OCI-LY7 (cell line): ENCODE measurements around the gene SV2B. TPM values are rescaled to one million over a fixed set of nuclear protein-coding genes. Genes with fewer than 3 reads are reported as not detected.

Experiments
- BruUV-seq: library from RNA; stranded (reverse); fragments of 400-500 nt; replicated peaks from 2 replicates; lab custom pipeline; 2021; lab: Mats Ljungman, UMichigan
- CTCF ChIA-PET: fragments of 300-600 bp; sonication (Branson Sonifier 250); formaldehyde crosslinking; loops from one replicate; lab custom pipeline; 2022; ENCODE audit warnings: antibody characterized with exemption; ENCODE audit not compliant: unreplicated experiment; lab: Charles Lee
- POLR2A ChIA-PET: fragments of 300-600 bp; sonication (Branson Sonifier 250); formaldehyde crosslinking; loops from one replicate; lab custom pipeline; 2022; ENCODE audit warnings: antibody characterized with exemption; lab: Charles Lee
- DNase-seq: peaks from one replicate; pipeline ENCODE4 v3.0.0-alpha.2; 2015; ENCODE audit warnings: low spot score
- H2AFZ ChIP-seq: fragments of 200-600 bp; sonication (generic), shearing (Covaris generic); 2 replicates; pipeline ENCODE4 v1.6.1; 2014; ENCODE audit warnings: mild to moderate bottlenecking, antibody characterized with exemption, low read length, moderate library complexity
- H3K27ac ChIP-seq: fragments of 200-600 bp; sonication (generic); 2 replicates; pipeline ENCODE4 v1.5.1; 2014; ENCODE audit warnings: mixed run types, low read depth, mild to moderate bottlenecking, moderate library complexity, low read length, inconsistent platforms; ENCODE audit not compliant: poor library complexity, severe bottlenecking
- H3K36me3 ChIP-seq: fragments of 200-600 bp; sonication (generic); 2 replicates; pipeline ENCODE4 v1.6.1; 2014; ENCODE audit warnings: mild to moderate bottlenecking, antibody characterized with exemption, low read length, moderate library complexity, mixed read lengths; ENCODE audit not compliant: insufficient read depth
- H3K4me1 ChIP-seq: fragments of 200-600 bp; sonication (generic); 2 replicates; pipeline ENCODE4 v1.5.1; 2014; ENCODE audit warnings: mild to moderate bottlenecking, low read length; ENCODE audit not compliant: insufficient read depth, poor library complexity, severe bottlenecking
- H3K4me2 ChIP-seq: fragments of 200-600 bp; sonication (generic); 2 replicates; pipeline ENCODE4 v1.6.1; 2014; ENCODE audit warnings: mild to moderate bottlenecking, low read length
- H3K4me3 ChIP-seq: fragments of 200-600 bp; sonication (generic); 2 replicates; pipeline ENCODE4 v1.5.1; 2014; ENCODE audit warnings: mild to moderate bottlenecking, low read depth, low read length; ENCODE audit not compliant: poor library complexity, severe bottlenecking
- H3K79me2 ChIP-seq: fragments of 200-600 bp; sonication (generic); 2 replicates; pipeline ENCODE4 v1.6.1; 2016; ENCODE audit warnings: low read depth, mild to moderate bottlenecking, low read length, moderate library complexity, mixed read lengths; ENCODE audit not compliant: insufficient read depth
- H3K9me2 ChIP-seq: fragments of 200-600 bp; sonication (generic); 2 replicates; pipeline ENCODE4 v1.6.1; 2016; ENCODE audit warnings: mild to moderate bottlenecking, low read length, mixed read lengths; ENCODE audit not compliant: insufficient read depth
- H3K9me3 ChIP-seq: fragments of 200-600 bp; sonication (generic); 2 replicates; pipeline ENCODE4 v1.6.1; 2014; ENCODE audit warnings: mild to moderate bottlenecking, mixed run types, low read length, mixed read lengths
- H4K20me1 ChIP-seq: fragments of 200-600 bp; sonication (generic); 2 replicates; pipeline ENCODE4 v1.6.1; 2014; ENCODE audit warnings: mild to moderate bottlenecking, antibody characterized with exemption, low read length, moderate library complexity, mixed read lengths; ENCODE audit not compliant: insufficient read depth
- CTCF ChIP-seq: fragments of 200-600 bp; sonication (generic); conservative IDR thresholded peaks from 2 replicates; pipeline ENCODE4 v1.5.1; 2014; ENCODE audit warnings: mild to moderate bottlenecking, antibody characterized with exemption, low read length, moderate library complexity, mixed read lengths
- EZH2phosphoT487 ChIP-seq: fragments of 200-600 bp; sonication (generic); IDR thresholded peaks from 2 replicates; pipeline ENCODE4 v1.6.1; 2018; ENCODE audit warnings: low read depth, borderline replicate concordance, mild to moderate bottlenecking, mixed run types, antibody characterized with exemption, low read length, moderate library complexity, mixed read lengths
- intact Hi-C: fragments of 100-400 bp; cut with micrococcal nuclease; formaldehyde crosslinking; loops from one replicate; pipeline ENCODE4 v1.10.0; 2022; ENCODE audit not compliant: unreplicated experiment
- total RNA-seq, 2 experiments: library from RNA; depleted of rRNA in 1 of 2; stranded (reverse); fragments of >200 nt in 1 of 2; shearing (Covaris generic) in 1 of 2; gene quantifications; 2 replicates each; pipeline ENCODE4 v1.2.3, GENCODE V29; 2014 to 2022

The SV2B gene
- total RNA-seq, 2 experiments from 2014 or later = 0.15 TPM; not detected in 1

- no TSS peak for BruUV-seq
- POLR2A ChIA-PET = interaction anchor here (0.5 kb wide), 1 partner anchor 18 kb away, joined by 3 read pairs; no protein-coding TSS in a partner anchor
- no peak for TF ChIP-seq EZH2phosphoT487
- TF ChIP-seq CTCF = no peak
- H3K9me3 ChIP-seq = no peaks in the 10 kb centered on the region
- H3K36me3 ChIP-seq = no peaks in the 10 kb centered on the region
- CTCF ChIA-PET = no interaction called here
- no peak overlapping the region for H3K4me2 ChIP-seq
- H3K9me2 ChIP-seq = no peaks in the 10 kb centered on the region
- H3K27ac ChIP-seq = no peak overlapping the region
- no peaks in the 10 kb centered on the region for H3K4me1 ChIP-seq
- H4K20me1 ChIP-seq = no peaks in the 10 kb centered on the region
- no peak overlapping the region for H2AFZ ChIP-seq
- DNase-seq = no peak
- H3K4me3 ChIP-seq = no peak overlapping the region
- intact Hi-C loops = loop anchor here (5.0 kb wide), 1 partner anchor 167 kb away; no protein-coding TSS in a partner anchor
- no peaks in the 10 kb centered on the region for H3K79me2 ChIP-seq
These were observed 123.8 kb downstream of the SV2B start for GRCh38 chr15:91223863-91224262.

GRCh38 chr15:91224755-91225380, 124.8 kb downstream of the SV2B start:
- Histone ChIP-seq H3K27ac (no peak overlapping the region), H3K9me2 (no peaks in the 10 kb centered on the region), H3K4me1 (no peaks in the 10 kb centered on the region), H4K20me1 (no peaks in the 10 kb centered on the region), H3K4me3 (no peak overlapping the region), H3K4me2 (no peak overlapping the region), H2AFZ (no peak overlapping the region), H3K9me3 (no peaks in the 10 kb centered on the region), H3K79me2 (no peaks in the 10 kb centered on the region), H3K36me3 (no peaks in the 10 kb centered on the region)
- no TSS peak for BruUV-seq
- peak; percentile 9 for DNase-seq
- POLR2A ChIA-PET = interaction anchor here (1.2 kb wide), 1 partner anchor 11 kb away, joined by 3 read pairs; no protein-coding TSS in a partner anchor
- CTCF ChIA-PET = no interaction called here
- intact Hi-C loops = loop anchor here (5.0 kb wide), 1 partner anchor 168 kb away; no protein-coding TSS in a partner anchor
- TF ChIP-seq EZH2phosphoT487 (no peak), CTCF (peak; percentile 77)

GRCh38 chr15:91225741-91226140, 125.7 kb downstream of the SV2B start:
- H3K9me3 ChIP-seq = no peaks in the 10 kb centered on the region
- ChIA-PET CTCF (no interaction called here), POLR2A (interaction anchor here (1.2 kb wide), 1 partner anchor 11 kb away, joined by 3 read pairs; no protein-coding TSS in a partner anchor)
- H3K27ac ChIP-seq = no peak overlapping the region
- no peaks in the 10 kb centered on the region for H4K20me1 ChIP-seq
- H3K4me1 ChIP-seq = no peaks in the 10 kb centered on the region
- no peaks in the 10 kb centered on the region for H3K36me3 ChIP-seq
- DNase-seq = no peak
- no peaks in the 10 kb centered on the region for H3K9me2 ChIP-seq
- H3K4me2 ChIP-seq = no peak overlapping the region
- no TSS peak for BruUV-seq
- H2AFZ ChIP-seq = no peak overlapping the region
- H3K79me2 ChIP-seq = no peaks in the 10 kb centered on the region
- H3K4me3 ChIP-seq = no peak overlapping the region
- TF ChIP-seq CTCF (no peak), EZH2phosphoT487 (no peak)
- intact Hi-C loops = no loop called here
